HepG2 (cell line): ENCODE data around the gene CAMSAP3. TPM values are rescaled to one million over a fixed set of nuclear protein-coding genes. Genes with fewer than 3 reads are reported as not detected.

Source experiments
- DNMT1 ChIP-seq: sonication (generic); formaldehyde crosslinking; IDR thresholded peaks from 2 replicates; pipeline ENCODE4 v1.5.1; 2020; ENCODE audit warnings: mild to moderate bottlenecking, missing genetic modification reagents
- MAFG ChIP-seq: sonication (generic); formaldehyde crosslinking; IDR thresholded peaks from 2 replicates; pipeline ENCODE4 v1.5.1; 2020; ENCODE audit warnings: mild to moderate bottlenecking, missing genetic modification reagents
- MXI1 ChIP-seq: IDR thresholded peaks from 3 replicates; pipeline ENCODE4 v1.6.1; 2012; ENCODE audit warnings: low read depth, low read length, inconsistent platforms, borderline replicate concordance
- POLR2AphosphoS2 ChIP-seq: IDR thresholded peaks from 2 replicates; pipeline ENCODE4 v1.6.1; 2011; ENCODE audit warnings: low read depth, low read length, improper control_type of control experiment
- SETDB1 ChIP-seq: sonication (generic); formaldehyde crosslinking; IDR thresholded peaks from 2 replicates; pipeline ENCODE4 v1.5.1; 2020; ENCODE audit warnings: missing genetic modification reagents, mild to moderate bottlenecking, borderline replicate concordance
- TEAD2 ChIP-seq: sonication (generic); formaldehyde crosslinking; IDR thresholded peaks from 2 replicates; pipeline ENCODE4 v1.9.0; 2021; ENCODE audit warnings: missing genetic modification reagents
- ZNF326 ChIP-seq: sonication (generic); formaldehyde crosslinking; IDR thresholded peaks from 2 replicates; pipeline ENCODE4 v1.4.0; 2020; ENCODE audit warnings: missing genetic modification reagents, borderline replicate concordance
- ZNF749 ChIP-seq: sonication (generic); formaldehyde crosslinking; IDR thresholded peaks from 2 replicates; pipeline ENCODE4 v1.8.0; 2022; ENCODE audit warnings: mild to moderate bottlenecking, missing genetic modification reagents, moderate library complexity, borderline replicate concordance
- ZNF777 ChIP-seq: sonication (generic); formaldehyde crosslinking; IDR thresholded peaks from 2 replicates; pipeline ENCODE4 v1.4.0; 2020; ENCODE audit warnings: missing genetic modification reagents
- polyA plus RNA-seq, 8 experiments: library from polyadenylated mRNA; depleted of rRNA in 3 of 8; stranded (reverse) in 7 of 8; unstranded in 1 of 8; fragments of >200 nt; fragmentation: Illumina TruSeq in 4 of 8; extraction: Trizol in 4 of 8; gene quantifications; 2 replicates each; pipeline versions ENCODE4 v1.2.1 to v1.2.3, GENCODE V29; 2011 to 2016; ENCODE audit warnings: low read depth in 4 of 8, missing spikeins in 1 of 8, mixed read lengths in 1 of 8; ENCODE audit not compliant: insufficient read depth in 1 of 8
- total RNA-seq, 5 experiments: library from RNA; depleted of rRNA; stranded (reverse); fragments of >200 nt; fragmentation: Illumina TruSeq; extraction: Trizol; gene quantifications; 2 replicates each; pipeline ENCODE4 v1.2.3, GENCODE V29; 2016; ENCODE audit warnings: low read depth in 1 of 5
- TF ChIP-seq, protein P1 (sequence below), 2 experiments: sonication (generic) in 1 of 2; formaldehyde crosslinking in 1 of 2; IDR thresholded peaks; 2 replicates each; pipeline versions ENCODE4 v1.5.1 to v1.6.1; 2011 to 2020; ENCODE audit warnings: borderline replicate concordance in 1 of 2, low read depth in 1 of 2, low read length in 1 of 2, mild to moderate bottlenecking in 1 of 2, missing genetic modification reagents in 1 of 2, moderate library complexity in 1 of 2
- TF ChIP-seq, protein P2 (sequence below): sonication (generic); formaldehyde crosslinking; IDR thresholded peaks from 2 replicates; pipeline ENCODE4 v1.4.0; 2020; ENCODE audit warnings: missing genetic modification reagents
- TF ChIP-seq, protein P3 (sequence below): sonication (generic); formaldehyde crosslinking; IDR thresholded peaks from 2 replicates; pipeline ENCODE4 v1.4.0; 2020; ENCODE audit warnings: missing genetic modification reagents
- TF ChIP-seq, protein P4 (sequence below): sonication (generic); formaldehyde crosslinking; IDR thresholded peaks from 2 replicates; pipeline ENCODE4 v1.5.0; 2020; ENCODE audit warnings: mild to moderate bottlenecking, missing genetic modification reagents, borderline replicate concordance

Gene CAMSAP3
- total and polyA plus RNA-seq, 2 of the 13 experiments (the other 11 are each of a cell fraction or from before 2014, with no cell fraction given) = 10.8 to 11.8 TPM

DNA sequence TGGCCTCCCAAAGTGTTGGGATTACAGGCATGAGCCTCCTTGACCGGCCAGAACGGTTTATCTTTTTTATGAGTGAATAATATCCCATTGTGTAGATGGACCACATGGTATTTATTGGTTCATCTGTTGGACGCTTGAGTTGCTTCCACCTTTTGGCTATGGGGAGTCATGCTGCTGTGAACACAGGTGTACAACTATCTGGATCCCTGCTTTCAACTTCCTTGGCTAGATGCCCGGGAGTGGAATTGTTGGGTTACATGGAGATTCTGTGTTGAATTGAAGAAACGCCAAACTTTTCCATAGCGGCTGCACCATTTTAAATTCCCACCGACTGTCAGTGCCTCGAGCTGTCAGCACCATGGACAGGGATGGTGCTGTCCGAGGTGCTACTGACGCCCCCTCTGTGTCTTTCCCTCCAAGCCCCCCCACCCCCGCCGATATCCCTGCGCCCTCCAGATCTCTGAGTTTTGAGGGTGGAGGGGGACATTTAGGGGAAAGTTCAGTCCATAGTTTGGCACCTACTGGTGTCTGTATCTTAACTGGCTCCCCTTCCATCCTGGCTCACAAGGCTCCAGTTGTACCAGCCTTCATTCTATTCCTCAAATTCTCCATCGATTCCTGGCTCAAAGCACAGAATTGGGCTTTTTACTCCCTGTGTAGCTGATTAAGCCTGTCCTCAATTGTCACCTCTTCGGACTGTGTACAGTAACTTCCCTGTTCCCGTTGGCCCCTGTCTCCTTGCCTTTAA, 32.8 kb upstream of the CAMSAP3 start (continued):
- TF ChIP-seq, protein P1, sequence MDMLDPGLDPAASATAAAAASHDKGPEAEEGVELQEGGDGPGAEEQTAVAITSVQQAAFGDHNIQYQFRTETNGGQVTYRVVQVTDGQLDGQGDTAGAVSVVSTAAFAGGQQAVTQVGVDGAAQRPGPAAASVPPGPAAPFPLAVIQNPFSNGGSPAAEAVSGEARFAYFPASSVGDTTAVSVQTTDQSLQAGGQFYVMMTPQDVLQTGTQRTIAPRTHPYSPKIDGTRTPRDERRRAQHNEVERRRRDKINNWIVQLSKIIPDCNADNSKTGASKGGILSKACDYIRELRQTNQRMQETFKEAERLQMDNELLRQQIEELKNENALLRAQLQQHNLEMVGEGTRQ (IDR thresholded peaks at IDR 0.05; ENCODE audit: low read depth, low read length) = no peak
- TF ChIP-seq, protein P1 (CRISPR knock-in tag; IDR thresholded peaks at IDR 0.05; ENCODE audit: borderline replicate concordance) = no peak
- TF ChIP-seq ZNF749 (peak; percentile 95), SETDB1 (CRISPR knock-in tag) (no peak), TEAD2 (peak; percentile 99), ZNF777 (CRISPR knock-in tag) (peak; percentile 80), ZNF326 (CRISPR knock-in tag) (peak; percentile 91; the same call in 1 of the 2 replicates), MAFG (CRISPR knock-in tag) (no peak), POLR2AphosphoS2 (no peak), DNMT1 (CRISPR knock-in tag) (no peak), MXI1 (no peak)
- TF ChIP-seq, protein P2, sequence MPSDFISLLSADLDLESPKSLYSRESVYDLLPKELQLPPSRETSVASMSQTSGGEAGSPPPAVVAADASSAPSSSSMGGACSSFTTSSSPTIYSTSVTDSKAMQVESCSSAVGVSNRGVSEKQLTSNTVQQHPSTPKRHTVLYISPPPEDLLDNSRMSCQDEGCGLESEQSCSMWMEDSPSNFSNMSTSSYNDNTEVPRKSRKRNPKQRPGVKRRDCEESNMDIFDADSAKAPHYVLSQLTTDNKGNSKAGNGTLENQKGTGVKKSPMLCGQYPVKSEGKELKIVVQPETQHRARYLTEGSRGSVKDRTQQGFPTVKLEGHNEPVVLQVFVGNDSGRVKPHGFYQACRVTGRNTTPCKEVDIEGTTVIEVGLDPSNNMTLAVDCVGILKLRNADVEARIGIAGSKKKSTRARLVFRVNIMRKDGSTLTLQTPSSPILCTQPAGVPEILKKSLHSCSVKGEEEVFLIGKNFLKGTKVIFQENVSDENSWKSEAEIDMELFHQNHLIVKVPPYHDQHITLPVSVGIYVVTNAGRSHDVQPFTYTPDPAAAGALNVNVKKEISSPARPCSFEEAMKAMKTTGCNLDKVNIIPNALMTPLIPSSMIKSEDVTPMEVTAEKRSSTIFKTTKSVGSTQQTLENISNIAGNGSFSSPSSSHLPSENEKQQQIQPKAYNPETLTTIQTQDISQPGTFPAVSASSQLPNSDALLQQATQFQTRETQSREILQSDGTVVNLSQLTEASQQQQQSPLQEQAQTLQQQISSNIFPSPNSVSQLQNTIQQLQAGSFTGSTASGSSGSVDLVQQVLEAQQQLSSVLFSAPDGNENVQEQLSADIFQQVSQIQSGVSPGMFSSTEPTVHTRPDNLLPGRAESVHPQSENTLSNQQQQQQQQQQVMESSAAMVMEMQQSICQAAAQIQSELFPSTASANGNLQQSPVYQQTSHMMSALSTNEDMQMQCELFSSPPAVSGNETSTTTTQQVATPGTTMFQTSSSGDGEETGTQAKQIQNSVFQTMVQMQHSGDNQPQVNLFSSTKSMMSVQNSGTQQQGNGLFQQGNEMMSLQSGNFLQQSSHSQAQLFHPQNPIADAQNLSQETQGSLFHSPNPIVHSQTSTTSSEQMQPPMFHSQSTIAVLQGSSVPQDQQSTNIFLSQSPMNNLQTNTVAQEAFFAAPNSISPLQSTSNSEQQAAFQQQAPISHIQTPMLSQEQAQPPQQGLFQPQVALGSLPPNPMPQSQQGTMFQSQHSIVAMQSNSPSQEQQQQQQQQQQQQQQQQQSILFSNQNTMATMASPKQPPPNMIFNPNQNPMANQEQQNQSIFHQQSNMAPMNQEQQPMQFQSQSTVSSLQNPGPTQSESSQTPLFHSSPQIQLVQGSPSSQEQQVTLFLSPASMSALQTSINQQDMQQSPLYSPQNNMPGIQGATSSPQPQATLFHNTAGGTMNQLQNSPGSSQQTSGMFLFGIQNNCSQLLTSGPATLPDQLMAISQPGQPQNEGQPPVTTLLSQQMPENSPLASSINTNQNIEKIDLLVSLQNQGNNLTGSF (CRISPR knock-in tag) = peak; percentile 99
- TF ChIP-seq, protein P3, sequence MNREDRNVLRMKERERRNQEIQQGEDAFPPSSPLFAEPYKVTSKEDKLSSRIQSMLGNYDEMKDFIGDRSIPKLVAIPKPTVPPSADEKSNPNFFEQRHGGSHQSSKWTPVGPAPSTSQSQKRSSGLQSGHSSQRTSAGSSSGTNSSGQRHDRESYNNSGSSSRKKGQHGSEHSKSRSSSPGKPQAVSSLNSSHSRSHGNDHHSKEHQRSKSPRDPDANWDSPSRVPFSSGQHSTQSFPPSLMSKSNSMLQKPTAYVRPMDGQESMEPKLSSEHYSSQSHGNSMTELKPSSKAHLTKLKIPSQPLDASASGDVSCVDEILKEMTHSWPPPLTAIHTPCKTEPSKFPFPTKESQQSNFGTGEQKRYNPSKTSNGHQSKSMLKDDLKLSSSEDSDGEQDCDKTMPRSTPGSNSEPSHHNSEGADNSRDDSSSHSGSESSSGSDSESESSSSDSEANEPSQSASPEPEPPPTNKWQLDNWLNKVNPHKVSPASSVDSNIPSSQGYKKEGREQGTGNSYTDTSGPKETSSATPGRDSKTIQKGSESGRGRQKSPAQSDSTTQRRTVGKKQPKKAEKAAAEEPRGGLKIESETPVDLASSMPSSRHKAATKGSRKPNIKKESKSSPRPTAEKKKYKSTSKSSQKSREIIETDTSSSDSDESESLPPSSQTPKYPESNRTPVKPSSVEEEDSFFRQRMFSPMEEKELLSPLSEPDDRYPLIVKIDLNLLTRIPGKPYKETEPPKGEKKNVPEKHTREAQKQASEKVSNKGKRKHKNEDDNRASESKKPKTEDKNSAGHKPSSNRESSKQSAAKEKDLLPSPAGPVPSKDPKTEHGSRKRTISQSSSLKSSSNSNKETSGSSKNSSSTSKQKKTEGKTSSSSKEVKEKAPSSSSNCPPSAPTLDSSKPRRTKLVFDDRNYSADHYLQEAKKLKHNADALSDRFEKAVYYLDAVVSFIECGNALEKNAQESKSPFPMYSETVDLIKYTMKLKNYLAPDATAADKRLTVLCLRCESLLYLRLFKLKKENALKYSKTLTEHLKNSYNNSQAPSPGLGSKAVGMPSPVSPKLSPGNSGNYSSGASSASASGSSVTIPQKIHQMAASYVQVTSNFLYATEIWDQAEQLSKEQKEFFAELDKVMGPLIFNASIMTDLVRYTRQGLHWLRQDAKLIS (CRISPR knock-in tag) = peak; percentile 91
- TF ChIP-seq, protein P4, sequence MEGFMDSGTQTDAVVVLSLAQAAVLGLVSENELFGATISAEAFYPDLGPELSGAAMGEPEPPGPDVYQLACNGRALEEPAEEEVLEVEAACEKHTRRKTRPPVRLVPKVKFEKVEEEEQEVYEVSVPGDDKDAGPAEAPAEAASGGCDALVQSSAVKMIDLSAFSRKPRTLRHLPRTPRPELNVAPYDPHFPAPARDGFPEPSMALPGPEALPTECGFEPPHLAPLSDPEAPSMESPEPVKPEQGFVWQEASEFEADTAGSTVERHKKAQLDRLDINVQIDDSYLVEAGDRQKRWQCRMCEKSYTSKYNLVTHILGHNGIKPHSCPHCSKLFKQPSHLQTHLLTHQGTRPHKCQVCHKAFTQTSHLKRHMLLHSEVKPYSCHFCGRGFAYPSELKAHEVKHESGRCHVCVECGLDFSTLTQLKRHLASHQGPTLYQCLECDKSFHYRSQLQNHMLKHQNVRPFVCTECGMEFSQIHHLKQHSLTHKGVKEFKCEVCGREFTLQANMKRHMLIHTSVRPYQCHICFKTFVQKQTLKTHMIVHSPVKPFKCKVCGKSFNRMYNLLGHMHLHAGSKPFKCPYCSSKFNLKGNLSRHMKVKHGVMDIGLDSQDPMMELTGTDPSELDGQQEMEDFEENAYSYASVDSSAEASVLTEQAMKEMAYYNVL (CRISPR knock-in tag) = peak; percentile 66; the same call in 1 of the 2 replicates
